GM06990 (cell line): Measurements from ENCODE around the gene RIN3.

ENCODE experiments used
- DNase-seq: peaks from one replicate; pipeline ENCODE4 v3.0.0-alpha.2; 2011; ENCODE audit not compliant: insufficient read length; ENCODE audit errors: extremely low read depth
- H3K27me3 ChIP-seq: replicated peaks from 2 replicates; pipeline ENCODE4 v1.6.0; 2011; ENCODE audit warnings: low read length; ENCODE audit not compliant: control insufficient read depth, insufficient read depth
- H3K36me3 ChIP-seq: 2 replicates; pipeline ENCODE4 v1.5.1; 2011; ENCODE audit warnings: low read length; ENCODE audit not compliant: control insufficient read depth, insufficient read depth
- H3K4me3 ChIP-seq: replicated peaks from 2 replicates; pipeline ENCODE4 v1.5.1; 2011; ENCODE audit warnings: low read depth, mild to moderate bottlenecking, control low read depth, low read length
- TF ChIP-seq, protein P1 (sequence below): IDR thresholded peaks from 2 replicates; pipeline ENCODE4 v1.5.1; 2011; ENCODE audit warnings: low read length, control low read depth, mild to moderate bottlenecking, inconsistent platforms; ENCODE audit not compliant: insufficient read depth, poor library complexity, severe bottlenecking

The RIN3 gene

GRCh38 chr14:92519246-92520101, 5.9 kb downstream of the RIN3 start:
- Histone ChIP-seq H3K27me3 (no peaks in the 10 kb centered on the region), H3K36me3 (no peaks in the 10 kb centered on the region), H3K4me3 (no peak overlapping the region)
- no peak for DNase-seq
- TF ChIP-seq, protein P1, sequence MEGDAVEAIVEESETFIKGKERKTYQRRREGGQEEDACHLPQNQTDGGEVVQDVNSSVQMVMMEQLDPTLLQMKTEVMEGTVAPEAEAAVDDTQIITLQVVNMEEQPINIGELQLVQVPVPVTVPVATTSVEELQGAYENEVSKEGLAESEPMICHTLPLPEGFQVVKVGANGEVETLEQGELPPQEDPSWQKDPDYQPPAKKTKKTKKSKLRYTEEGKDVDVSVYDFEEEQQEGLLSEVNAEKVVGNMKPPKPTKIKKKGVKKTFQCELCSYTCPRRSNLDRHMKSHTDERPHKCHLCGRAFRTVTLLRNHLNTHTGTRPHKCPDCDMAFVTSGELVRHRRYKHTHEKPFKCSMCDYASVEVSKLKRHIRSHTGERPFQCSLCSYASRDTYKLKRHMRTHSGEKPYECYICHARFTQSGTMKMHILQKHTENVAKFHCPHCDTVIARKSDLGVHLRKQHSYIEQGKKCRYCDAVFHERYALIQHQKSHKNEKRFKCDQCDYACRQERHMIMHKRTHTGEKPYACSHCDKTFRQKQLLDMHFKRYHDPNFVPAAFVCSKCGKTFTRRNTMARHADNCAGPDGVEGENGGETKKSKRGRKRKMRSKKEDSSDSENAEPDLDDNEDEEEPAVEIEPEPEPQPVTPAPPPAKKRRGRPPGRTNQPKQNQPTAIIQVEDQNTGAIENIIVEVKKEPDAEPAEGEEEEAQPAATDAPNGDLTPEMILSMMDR = no peak

- TF ChIP-seq, protein P1 = no peak
- Histone ChIP-seq H3K4me3 (no peak overlapping the region), H3K36me3 (no peaks in the 10 kb centered on the region), H3K27me3 (no peaks in the 10 kb centered on the region)
- no peak for DNase-seq
Measured at GRCh38 chr14:92520102-92521057, 6.8 kb downstream of the RIN3 start.

- DNase-seq = no peak
- no peaks in the 10 kb centered on the region for H3K27me3 ChIP-seq
- TF ChIP-seq, protein P1 = no peak
Measured at GRCh38 chr14:92521058-92521415, 7.5 kb downstream of the RIN3 start.

GRCh38 chr14:92523752-92524151, 10.2 kb downstream of the RIN3 start:
- no peak for DNase-seq
- Histone ChIP-seq H3K27me3 (no peaks in the 10 kb centered on the region), H3K36me3 (no peaks in the 10 kb centered on the region), H3K4me3 (no peak overlapping the region)
- TF ChIP-seq, protein P1 = no peak

More at GRCh38 chr14:92521058-92521415, 7.5 kb downstream of the RIN3 start:
- Histone ChIP-seq H3K36me3 (no peaks in the 10 kb centered on the region), H3K4me3 (no peak overlapping the region)

- Histone ChIP-seq H3K4me3 (no peak overlapping the region), H3K27me3 (no peaks in the 10 kb centered on the region), H3K36me3 (no peaks in the 10 kb centered on the region)
- TF ChIP-seq, protein P1 = no peak
- no peak for DNase-seq
Measured at GRCh38 chr14:92524602-92525185, 11.1 kb downstream of the RIN3 start.
